Neural progenitor cell (in vitro differentiated cells): ENCODE data around the gene TBPL1.

ENCODE experiments used
- CTCF ChIP-seq: fragments of 200-600 bp; sonication (generic); IDR thresholded peaks from 2 replicates; pipeline ENCODE4 v1.5.1; 2017; ENCODE audit warnings: antibody characterized with exemption, mild to moderate bottlenecking
- EZH2phosphoT487 ChIP-seq: fragments of 200-600 bp; sonication (generic); IDR thresholded peaks from 2 replicates; pipeline ENCODE4 v1.6.1; 2017; ENCODE audit warnings: antibody characterized with exemption

- TF ChIP-seq EZH2phosphoT487 (no peak), CTCF (no peak)
These were observed 82.2 kb downstream of the TBPL1 start for GRCh38 chr6:134034961-134035822.
